Renal cortex interstitium (tissue), 11 donors: ENCODE measurements around the gene ARFGEF3. TPM values are rescaled to one million over a fixed set of nuclear protein-coding genes. Genes with fewer than 3 reads are reported as not detected.
"Not testable (repeated sequence)": the region's sequence is repeated elsewhere in the genome, so short reads cannot be mapped to it uniquely, and the experiment has no call there.

Source experiments
- DNase-seq, 11 donors: peaks; one replicate each; pipeline ENCODE4 v3.0.0-alpha.2; 2013; ENCODE audit warnings: low read depth in 9 of 11, low spot score in 4 of 11; ENCODE audit errors: extremely low read depth in 1 of 11
- polyA plus RNA-seq, 3 donors: library from polyadenylated mRNA; unstranded; fragments of 120-200 nt; gene quantifications; one replicate each; pipeline ENCODE4 v1.2.1, GENCODE V29; 2013; ENCODE audit not compliant: insufficient read length in 3 of 3

ARFGEF3 gene
- polyA plus RNA-seq, 3 donors: 6.1 to 6.8 (median 6.7) TPM

DNA sequence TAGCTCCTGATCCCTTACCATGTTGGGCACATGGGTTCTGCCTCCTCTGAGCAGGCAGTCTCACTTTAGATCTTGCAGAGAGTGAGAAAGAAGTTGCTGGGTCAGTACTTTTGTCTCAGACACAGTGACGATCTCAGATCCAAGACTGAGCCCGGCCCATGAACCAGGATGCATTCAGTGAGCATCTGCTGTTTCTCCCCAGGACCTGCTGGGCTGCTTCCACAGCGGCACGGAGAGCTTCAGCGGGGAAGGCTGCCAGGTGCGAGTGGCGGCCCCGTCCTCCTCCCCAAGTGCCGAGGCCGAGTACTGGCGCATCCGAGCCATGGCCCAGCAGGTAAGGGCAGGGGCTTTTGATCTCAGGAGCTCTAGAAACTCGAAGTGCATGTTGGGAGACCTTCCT is 162.1 kb downstream of the ARFGEF3 start:
- DNase-seq: no peak

DNA sequence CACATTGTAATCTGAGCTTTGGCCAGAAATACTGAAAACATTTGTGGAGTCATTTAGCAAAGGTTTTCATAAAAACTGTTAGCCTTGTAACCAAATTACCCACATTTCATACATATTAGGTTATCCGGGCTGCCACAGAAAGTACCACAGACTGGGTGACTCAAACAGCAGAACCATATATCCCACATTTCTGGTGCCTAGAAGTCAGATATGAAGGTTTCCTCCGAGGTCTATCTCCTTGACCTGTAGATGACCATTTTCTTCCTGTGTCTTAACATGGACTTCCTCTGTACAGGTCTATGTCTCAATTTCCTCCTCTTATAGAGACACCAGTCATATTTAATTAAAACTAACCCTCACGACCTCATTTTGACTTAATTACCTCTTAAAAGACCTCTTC is 166.5 kb downstream of the ARFGEF3 start:
- DNase-seq: no peak

- DNase-seq: no peak
Measured at GRCh38 chr6:138330763-138331162, 169.0 kb downstream of the ARFGEF3 start.

GRCh38 chr6:138331444-138331843 is 169.7 kb downstream of the ARFGEF3 start:
- no peak for DNase-seq

DNA sequence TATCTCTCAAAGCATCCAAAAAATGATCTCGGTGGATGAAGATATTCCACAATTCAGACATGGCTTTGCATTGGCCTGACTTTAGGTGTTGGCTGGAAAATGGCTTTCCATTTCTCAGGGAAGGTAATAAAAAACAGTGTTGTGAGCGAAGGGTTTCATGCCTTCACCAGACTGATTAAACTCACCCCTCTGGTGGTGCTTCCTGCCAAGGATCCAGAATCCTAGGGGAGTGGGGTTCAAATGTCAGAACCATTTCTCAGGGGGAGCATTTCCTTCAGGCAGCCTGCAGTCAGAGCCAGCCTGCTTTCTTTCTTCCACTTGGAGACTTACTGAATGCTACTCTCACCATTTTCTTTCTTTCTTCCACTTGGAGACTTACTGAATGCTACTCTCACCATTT is 170.2 kb downstream of the ARFGEF3 start:
- DNase-seq: no peak

DNA sequence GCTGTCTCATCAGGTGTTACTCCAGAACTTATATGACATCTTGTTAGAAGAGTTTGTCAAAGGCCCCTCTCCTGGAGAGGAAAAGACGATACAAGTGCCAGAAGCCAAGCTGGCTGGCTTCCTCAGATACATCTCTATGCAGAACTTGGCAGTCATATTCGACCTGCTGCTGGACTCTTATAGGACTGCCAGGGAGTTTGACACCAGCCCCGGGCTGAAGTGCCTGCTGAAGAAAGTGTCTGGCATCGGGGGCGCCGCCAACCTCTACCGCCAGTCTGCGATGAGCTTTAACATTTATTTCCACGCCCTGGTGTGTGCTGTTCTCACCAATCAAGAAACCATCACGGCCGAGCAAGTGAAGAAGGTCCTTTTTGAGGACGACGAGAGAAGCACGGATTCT is 172.3 kb downstream of the ARFGEF3 start:
- DNase-seq: no peak

- no peak for DNase-seq
Measured at GRCh38 chr6:138334963-138335362, 173.2 kb downstream of the ARFGEF3 start.

DNA sequence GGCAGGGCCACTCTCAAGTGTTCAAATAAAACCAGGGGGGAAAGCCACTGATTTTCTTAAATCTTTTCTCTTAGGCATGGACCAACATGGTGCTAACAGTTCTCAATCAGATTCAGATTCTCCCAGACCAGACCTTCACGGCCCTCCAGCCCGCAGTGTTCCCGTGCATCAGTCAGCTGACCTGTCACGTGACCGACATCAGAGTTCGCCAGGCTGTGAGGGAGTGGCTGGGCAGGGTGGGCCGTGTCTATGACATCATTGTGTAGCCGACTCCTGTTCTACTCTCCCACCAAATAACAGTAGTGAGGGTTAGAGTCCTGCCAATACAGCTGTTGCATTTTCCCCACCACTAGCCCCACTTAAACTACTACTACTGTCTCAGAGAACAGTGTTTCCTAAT is 174.5 kb downstream of the ARFGEF3 start:
- no peak for DNase-seq

DNA sequence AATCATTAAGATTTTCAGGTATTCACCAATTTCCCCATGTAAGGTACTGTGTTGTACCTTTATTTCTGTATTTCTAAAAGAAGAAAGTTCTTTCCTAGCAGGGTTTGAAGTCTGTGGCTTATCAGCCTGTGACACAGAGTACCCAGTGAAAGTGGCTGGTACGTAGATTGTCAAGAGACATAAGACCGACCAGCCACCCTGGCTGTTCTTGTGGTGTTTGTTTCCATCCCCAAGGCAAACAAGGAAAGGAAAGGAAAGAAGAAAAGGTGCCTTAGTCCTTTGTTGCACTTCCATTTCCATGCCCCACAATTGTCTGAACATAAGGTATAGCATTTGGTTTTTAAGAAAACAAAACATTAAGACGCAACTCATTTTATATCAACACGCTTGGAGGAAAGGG is 175.3 kb downstream of the ARFGEF3 start:
- no peak for DNase-seq

DNA sequence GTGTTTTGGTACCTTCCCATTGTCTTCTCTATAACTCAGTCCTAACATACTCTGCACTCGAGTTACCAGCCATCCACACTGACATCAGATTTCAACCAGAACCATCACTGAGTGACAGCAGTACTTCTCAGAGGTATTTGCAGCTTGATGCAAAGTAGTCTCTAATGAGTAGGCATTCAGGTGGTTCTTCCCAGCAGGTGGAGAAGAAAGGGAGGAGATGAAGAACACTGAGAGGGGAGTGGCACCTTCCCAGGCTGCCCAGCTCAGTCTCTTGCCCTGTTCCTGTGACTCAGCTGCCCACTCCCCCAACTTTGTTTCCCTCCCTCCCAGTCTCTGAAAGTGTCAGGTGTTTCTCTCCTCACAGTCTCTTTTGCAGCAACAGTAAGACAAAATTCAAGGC is 177.3 kb downstream of the ARFGEF3 start:
- no peak for DNase-seq

DNA sequence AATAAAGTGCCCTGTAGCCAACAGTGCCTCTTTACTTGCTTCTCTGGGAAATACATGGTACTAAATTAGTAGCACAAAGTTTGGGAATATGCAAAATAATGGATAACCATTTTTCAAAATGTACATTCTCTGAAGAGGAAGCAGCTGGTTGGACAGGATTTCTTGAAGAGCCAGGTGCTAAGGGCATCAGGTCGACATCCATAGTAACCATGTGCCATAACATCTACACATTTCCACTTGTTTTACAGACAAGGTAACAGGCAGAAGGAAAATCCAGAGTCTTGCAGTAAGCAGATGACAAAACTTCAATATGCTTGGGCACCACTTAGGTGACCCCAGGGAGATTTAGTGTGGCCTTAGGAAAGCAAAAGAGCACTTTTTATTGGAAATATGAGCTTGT is 179.4 kb downstream of the ARFGEF3 start:
- DNase-seq: no peak

- DNase-seq: no peak
Measured at GRCh38 chr6:138343112-138343511, 181.4 kb downstream of the ARFGEF3 start.

- no peak for DNase-seq
Measured at GRCh38 chr6:138345565-138346285, 184.0 kb downstream of the ARFGEF3 start.

DNA sequence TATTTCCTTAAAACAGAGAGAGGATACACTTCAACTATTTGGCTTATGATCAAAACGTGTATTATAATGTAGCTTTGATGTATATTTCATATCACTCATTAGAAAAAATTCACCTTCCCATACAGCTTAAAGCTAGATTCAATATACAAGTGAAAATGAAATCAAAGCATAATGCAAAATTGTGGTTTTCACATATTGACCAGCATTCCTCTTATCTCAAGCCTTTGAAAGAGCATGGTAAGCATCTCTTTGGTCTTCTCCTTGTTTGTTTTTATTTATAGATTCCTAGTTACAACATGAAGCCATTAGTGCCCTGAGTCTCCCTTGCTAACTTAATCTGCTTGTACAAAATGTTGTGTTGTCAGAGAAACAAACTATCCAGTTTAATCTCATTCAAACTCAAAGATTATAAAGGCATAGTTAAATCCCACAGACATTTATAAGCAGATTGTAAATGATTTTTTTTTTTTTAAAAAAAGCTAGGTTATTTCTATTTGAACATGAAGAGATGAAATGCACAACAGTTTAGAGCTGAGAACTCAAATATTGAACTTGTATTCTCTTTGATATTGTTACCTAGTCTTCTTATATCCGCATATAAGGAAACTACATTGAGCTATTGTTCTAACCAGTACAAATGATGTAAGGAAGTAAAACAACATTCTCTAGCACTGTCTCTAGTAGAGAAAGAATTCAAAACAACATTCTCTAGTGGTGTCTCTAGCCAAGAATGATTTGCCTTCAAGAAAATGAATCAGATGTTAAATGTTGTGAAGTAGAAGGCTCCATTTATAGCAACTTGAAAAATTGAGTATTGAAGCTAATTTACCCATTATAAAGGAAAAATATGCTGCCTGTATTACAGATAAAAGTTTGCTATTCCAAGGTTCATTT is 184.8 kb downstream of the ARFGEF3 start:
- DNase-seq: no peak

GRCh38 chr6:138347864-138348263 is 186.1 kb downstream of the ARFGEF3 start:
- no peak for DNase-seq

DNA sequence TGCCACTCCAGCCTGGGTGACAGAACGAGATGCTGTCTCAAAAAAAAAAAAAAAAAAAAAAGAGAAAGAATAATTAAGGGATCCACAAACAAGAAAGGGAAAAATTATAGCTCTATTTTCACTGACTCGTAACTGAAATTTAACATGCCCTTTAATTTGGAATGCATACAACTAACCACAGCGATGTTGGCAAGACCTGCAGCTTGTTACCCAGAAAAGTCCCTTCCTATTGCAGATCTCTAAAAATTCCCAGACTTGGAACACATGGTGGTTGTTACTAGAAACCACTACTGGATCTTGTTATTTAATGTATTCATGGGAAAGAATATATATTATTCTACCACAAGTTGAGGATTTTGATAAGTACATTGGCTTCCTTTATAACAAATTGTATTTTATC is 188.2 kb downstream of the ARFGEF3 start:
- no peak for DNase-seq

DNA sequence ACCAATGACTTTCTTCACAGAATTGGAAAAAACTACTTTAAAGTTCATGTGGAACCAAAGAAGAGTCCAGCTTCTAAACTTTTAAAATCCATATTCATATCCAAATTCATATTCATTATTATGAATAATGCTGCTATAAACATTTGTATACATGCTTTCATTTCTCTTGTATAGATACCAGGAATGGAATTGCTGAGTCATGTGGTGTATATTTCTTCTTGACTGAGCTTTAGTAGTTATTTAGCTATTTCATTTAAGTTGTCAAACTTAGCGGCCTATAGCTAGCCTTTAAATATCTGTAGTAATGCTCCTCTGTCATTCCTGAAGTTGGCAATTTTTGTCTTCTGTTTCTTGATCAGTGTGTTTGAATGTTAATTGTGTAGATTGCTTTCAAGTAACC is 196.2 kb downstream of the ARFGEF3 start:
- no peak for DNase-seq

- not testable (repeated sequence) for DNase-seq
Measured at GRCh38 chr6:138368684-138369083, 206.9 kb downstream of the ARFGEF3 start.

GRCh38 chr6:138370631-138371451 is 209.1 kb downstream of the ARFGEF3 start:
- DNase-seq: no peak

GRCh38 chr6:138371452-138371711 is 209.6 kb downstream of the ARFGEF3 start:
- no peak for DNase-seq
